ENCODE measurements around the gene DVL2.

The DVL2 gene

DNA sequence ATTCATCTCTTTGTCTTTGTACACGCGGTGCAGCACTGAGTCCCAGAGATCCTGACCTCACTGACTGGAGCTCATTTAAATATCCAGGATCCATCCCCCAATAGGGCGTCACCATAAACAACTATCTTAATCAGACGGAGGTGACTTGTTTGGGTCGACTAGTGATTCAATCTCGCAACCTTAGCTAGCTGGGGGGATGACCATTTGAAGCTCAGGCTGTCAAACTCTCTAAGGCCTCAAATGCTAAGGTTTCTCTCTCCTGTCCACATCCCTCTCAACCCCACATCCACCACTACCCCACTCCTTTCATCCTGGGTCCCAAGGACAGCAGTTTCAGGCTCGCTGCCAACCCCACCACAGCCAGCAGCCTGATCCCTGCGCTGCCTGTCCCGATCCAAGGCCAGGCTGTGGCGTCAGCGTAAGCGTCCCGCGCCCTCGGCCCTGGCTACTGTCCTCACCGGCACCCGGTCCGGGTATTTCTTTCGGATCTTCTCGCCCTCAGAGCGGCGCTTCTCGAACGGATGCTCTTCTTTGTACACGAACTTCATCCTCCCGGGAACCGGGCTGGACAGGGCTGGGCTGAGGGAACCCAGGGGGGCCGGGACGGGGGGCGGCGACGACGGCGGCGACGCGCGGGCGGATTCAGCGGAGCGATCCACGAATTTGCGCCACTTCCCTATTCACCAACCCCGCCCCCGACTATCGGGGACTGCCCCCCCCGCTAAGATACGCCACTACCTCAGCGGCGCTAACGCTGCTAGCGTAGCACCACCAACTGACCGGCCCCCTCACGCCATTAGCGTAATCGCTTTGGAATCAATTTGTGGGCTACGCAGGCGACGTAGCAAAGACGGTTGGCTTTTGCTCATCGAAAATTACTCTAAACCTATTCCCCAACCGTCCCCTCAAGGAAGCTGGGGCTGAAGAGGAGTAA lies 7.7 kb upstream of the DVL2 start, which contains the start of gene GABARAP:
GABARAP (minus strand) TSS at position 667 of the 934 bp plus-strand sequence; CDS start at position 548, 119 bp downstream.
- H2AK5ac ChIP-seq (ENCODE audit: low read length), result peak within 1 kb of the TSS; percentile 100
- peak within 1 kb of the TSS; percentile 72 for H3K18ac ChIP-seq (ENCODE audit: low read length)
- WGBS (ENCODE audit: extremely low coverage, insufficient coverage, low lambda C conversion rate), result no CpG with 5 or more reads among the region's 62 CpGs

DNA sequence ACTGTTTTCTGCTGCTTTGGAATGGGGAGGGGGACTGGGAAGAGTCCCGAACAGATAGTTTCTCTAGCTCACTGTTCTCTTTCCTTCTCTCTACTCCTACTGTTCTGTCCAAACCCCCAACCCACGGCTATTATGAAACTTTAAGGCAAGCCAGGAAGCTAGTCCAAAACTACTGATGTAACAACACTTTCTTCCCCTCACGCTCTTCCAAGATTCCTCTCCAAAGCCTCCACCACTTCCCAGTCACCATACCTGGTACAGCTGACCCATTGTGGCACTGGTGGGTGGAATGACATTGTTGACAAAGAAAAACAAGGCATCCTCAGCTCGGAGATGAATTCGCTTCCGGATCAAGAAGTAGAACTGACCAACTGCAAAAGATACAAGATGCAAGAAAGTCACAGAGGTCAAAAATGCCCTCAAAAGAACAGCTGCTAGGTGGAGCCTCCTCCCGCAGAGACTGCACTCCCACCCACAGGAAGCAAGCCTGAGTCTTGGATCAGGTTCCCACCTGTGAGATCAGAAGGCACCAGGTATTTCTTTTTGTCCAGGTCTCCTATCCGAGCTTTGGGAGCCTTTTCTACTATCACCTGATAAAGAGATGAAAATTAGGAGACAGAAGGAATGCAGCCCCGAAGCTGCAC lies 6.9 kb upstream of the DVL2 start:
- peak overlapping the region; percentile 39 for H3K4ac ChIP-seq (ENCODE audit: low read depth, low read length)
- no peak overlapping the region for H2BK120ac ChIP-seq (ENCODE audit: low read depth, low read length)
- no peak overlapping the region for H3K18ac ChIP-seq (ENCODE audit: low read length)
- no peak for DNase-seq
- H3K79me1 ChIP-seq (ENCODE audit: low read length), result peaks cover 14% of the 10 kb centered on the region
- H4K8ac ChIP-seq (ENCODE audit: low read depth, low read length), result no peak overlapping the region
- H3K56ac ChIP-seq (ENCODE audit: low read length), result peak overlapping the region; percentile 100
- peaks cover 11% of the 10 kb centered on the region for H3K36me3 ChIP-seq (ENCODE audit: control insufficient read depth, insufficient read depth, low read length)
- peak overlapping the region; percentile 100 for H3K9ac ChIP-seq (ENCODE audit: low read length)
- no peak overlapping the region for H2AK5ac ChIP-seq (ENCODE audit: low read length)
- H3K27ac ChIP-seq (ENCODE audit: low read depth, low read length), result no peak overlapping the region
- H3K79me2 ChIP-seq (ENCODE audit: control insufficient read depth, insufficient read depth, low read length), result peaks cover 41% of the 10 kb centered on the region
- peak overlapping the region; percentile 57 for H3K4me3 ChIP-seq (ENCODE audit: low read length)
- H3K4me1 ChIP-seq (ENCODE audit: control insufficient read depth, low read depth, low read length), result peaks cover 9% of the 10 kb centered on the region
- no peak overlapping the region for H4K5ac ChIP-seq (ENCODE audit: low read length)
- no peak overlapping the region for H2BK15ac ChIP-seq (replicated peaks; ENCODE audit: low read depth)
- no peak overlapping the region for H2BK5ac ChIP-seq (ENCODE audit: low read length)
- no peaks in the 10 kb centered on the region for H3K27me3 ChIP-seq (ENCODE audit: insufficient read depth, low read length, poor library complexity)
- H3K23ac ChIP-seq (ENCODE audit: low read length), result peak overlapping the region; percentile 15
- H3K4me2 ChIP-seq (ENCODE audit: low read length), result peak overlapping the region; percentile 99
- no CpG with 5 or more reads among the region's 9 CpGs for WGBS (ENCODE audit: extremely low coverage, insufficient coverage, low lambda C conversion rate)

More for the DNA sequence above, 7.7 kb upstream of the DVL2 start, which contains the start of gene GABARAP:
- Histone ChIP-seq H3K4me3 (ENCODE audit: low read length) (peak within 1 kb of the TSS; percentile 69), H3K27me3 (ENCODE audit: insufficient read depth, low read length, poor library complexity) (no peaks in the 10 kb centered on the region), H3K79me1 (ENCODE audit: low read length) (peaks cover 11% of the 10 kb centered on the region), H3K27ac (ENCODE audit: low read depth, low read length) (peak within 1 kb of the TSS; percentile 92), H3K56ac (ENCODE audit: low read length) (peak within 1 kb of the TSS; percentile 100), H3K4ac (ENCODE audit: low read depth, low read length) (peak within 1 kb of the TSS; percentile 64), H3K36me3 (ENCODE audit: control insufficient read depth, insufficient read depth, low read length) (peaks cover 7% of the 10 kb centered on the region), H4K8ac (ENCODE audit: low read depth, low read length) (peak within 1 kb of the TSS; percentile 28), H3K4me1 (ENCODE audit: control insufficient read depth, low read depth, low read length) (peaks cover 9% of the 10 kb centered on the region), H3K23ac (ENCODE audit: low read length) (peak within 1 kb of the TSS; percentile 15), H3K9ac (ENCODE audit: low read length) (peak within 1 kb of the TSS; percentile 100), H3K79me2 (ENCODE audit: control insufficient read depth, insufficient read depth, low read length) (peaks cover 34% of the 10 kb centered on the region), H2BK120ac (ENCODE audit: low read depth, low read length) (no peak within 1 kb of the TSS), H2BK5ac (ENCODE audit: low read length) (peak within 1 kb of the TSS; percentile 91), H2BK15ac (replicated peaks; ENCODE audit: low read depth) (no peak within 1 kb of the TSS), H4K5ac (ENCODE audit: low read length) (no peak within 1 kb of the TSS), H3K4me2 (ENCODE audit: low read length) (peak within 1 kb of the TSS; percentile 99)
- DNase-seq, result peak; percentile 93

DNA sequence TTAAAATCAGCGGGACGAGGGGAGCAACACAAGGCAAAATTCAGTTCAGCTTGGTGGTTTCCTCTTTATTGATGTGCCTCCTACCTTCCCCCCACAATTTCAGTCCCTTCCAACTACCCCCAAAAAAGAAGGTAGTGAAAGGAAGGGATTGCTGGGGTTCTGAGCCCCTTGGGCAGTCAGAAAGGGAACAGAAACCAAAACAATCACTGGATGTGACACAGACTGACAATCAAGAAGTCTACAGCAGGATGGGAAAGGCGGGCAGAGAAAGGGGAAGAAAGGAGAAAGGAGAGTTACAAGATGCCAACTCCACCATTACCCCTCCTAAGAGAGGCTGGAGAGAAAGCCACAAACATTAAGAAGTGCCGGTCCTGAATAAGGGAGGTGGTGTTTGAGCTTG lies 6.1 kb upstream of the DVL2 start:
- Histone ChIP-seq H4K8ac (ENCODE audit: low read depth, low read length) (no peak overlapping the region), H3K79me2 (ENCODE audit: control insufficient read depth, insufficient read depth, low read length) (peaks cover 45% of the 10 kb centered on the region), H3K4ac (ENCODE audit: low read depth, low read length) (no peak overlapping the region), H3K79me1 (ENCODE audit: low read length) (peaks cover 17% of the 10 kb centered on the region), H4K5ac (ENCODE audit: low read length) (no peak overlapping the region), H3K18ac (ENCODE audit: low read length) (no peak overlapping the region), H2BK15ac (replicated peaks; ENCODE audit: low read depth) (no peak overlapping the region), H3K27ac (ENCODE audit: low read depth, low read length) (no peak overlapping the region), H3K4me1 (ENCODE audit: control insufficient read depth, low read depth, low read length) (peaks cover 9% of the 10 kb centered on the region), H3K27me3 (ENCODE audit: insufficient read depth, low read length, poor library complexity) (no peaks in the 10 kb centered on the region), H2BK120ac (ENCODE audit: low read depth, low read length) (no peak overlapping the region), H2BK5ac (ENCODE audit: low read length) (no peak overlapping the region), H3K4me2 (ENCODE audit: low read length) (no peak overlapping the region), H2AK5ac (ENCODE audit: low read length) (no peak overlapping the region), H3K36me3 (ENCODE audit: control insufficient read depth, insufficient read depth, low read length) (peaks cover 16% of the 10 kb centered on the region), H3K9ac (ENCODE audit: low read length) (peak overlapping the region; percentile 100), H3K56ac (ENCODE audit: low read length) (peak overlapping the region; percentile 100), H3K4me3 (ENCODE audit: low read length) (no peak overlapping the region), H3K23ac (ENCODE audit: low read length) (no peak overlapping the region)
- DNase-seq, result no peak
- WGBS (ENCODE audit: extremely low coverage, insufficient coverage, low lambda C conversion rate), result no CpG with 5 or more reads among the region's 4 CpGs

DNA sequence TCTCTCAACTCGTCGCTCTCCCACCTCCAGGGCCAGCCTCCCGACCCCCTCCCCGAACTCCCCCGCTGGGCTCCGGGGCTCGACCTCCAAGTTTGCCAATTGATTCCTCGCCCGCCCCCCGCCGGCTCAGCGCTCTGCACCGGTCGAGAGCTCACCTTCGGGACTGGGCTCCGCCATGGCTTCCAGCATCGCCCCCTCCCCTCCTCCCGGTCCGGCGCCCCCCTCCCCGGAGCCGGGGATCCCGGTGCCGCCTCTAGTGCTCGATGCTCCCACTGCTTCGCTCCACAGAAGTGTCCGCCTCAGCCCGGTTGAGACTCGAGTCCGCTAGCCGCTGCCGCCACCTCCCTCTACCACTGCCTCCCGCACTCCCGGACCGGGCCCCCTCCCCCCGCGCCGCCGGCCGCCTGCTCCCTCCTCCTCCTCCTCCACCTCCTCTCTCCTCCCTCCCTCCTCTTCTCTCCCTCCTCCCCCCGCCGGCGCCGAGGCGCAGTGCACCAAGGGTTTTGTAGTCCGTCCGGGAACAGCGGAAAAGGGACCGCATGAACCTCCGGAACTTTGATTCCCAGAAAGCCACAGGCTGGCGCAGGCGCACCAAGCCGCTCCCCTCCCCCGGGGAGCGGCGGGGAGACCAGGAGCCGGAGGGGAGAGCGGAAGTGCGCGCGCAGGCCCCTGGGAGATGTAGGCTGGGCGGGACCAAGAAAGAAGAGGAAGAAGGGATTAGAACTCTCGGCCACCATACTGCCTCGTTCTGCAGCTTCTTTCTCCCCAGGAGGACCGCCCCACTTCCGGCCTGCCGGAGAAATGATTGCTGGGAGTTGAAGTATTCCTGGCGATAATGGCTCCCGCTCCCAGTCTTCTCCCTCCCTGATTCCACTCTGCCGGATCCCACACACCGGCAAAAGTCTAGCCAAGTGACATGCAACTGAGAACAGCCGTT lies 5.0 kb upstream of the DVL2 start, which contains the start of gene PHF23:
PHF23 (minus strand) TSS at position 367 of the 937 bp plus-strand sequence; CDS start at position 189, 178 bp downstream.
- peak within 1 kb of the TSS; percentile 81 for H2AK5ac ChIP-seq (ENCODE audit: low read length)
- peaks cover 17% of the 10 kb centered on the region for H3K79me1 ChIP-seq (ENCODE audit: low read length)
- H3K18ac ChIP-seq (ENCODE audit: low read length), result peak within 1 kb of the TSS; percentile 97
- no peaks in the 10 kb centered on the region for H3K27me3 ChIP-seq (ENCODE audit: insufficient read depth, low read length, poor library complexity)
- no peak within 1 kb of the TSS for H4K5ac ChIP-seq (ENCODE audit: low read length)
- H3K36me3 ChIP-seq (ENCODE audit: control insufficient read depth, insufficient read depth, low read length), result peaks cover 19% of the 10 kb centered on the region
- no CpG with 5 or more reads among the region's 72 CpGs for WGBS (ENCODE audit: extremely low coverage, insufficient coverage, low lambda C conversion rate)
- H3K27ac ChIP-seq (ENCODE audit: low read depth, low read length), result peak within 1 kb of the TSS; percentile 94
- peak within 1 kb of the TSS; percentile 68 for H3K4me2 ChIP-seq (ENCODE audit: low read length)
- H3K4me3 ChIP-seq (ENCODE audit: low read length), result peak within 1 kb of the TSS; percentile 99
- H4K8ac ChIP-seq (ENCODE audit: low read depth, low read length), result peak within 1 kb of the TSS; percentile 92
- peak within 1 kb of the TSS; percentile 99 for H3K9ac ChIP-seq (ENCODE audit: low read length)
- peak within 1 kb of the TSS; percentile 73 for H2BK120ac ChIP-seq (ENCODE audit: low read depth, low read length)
- no peak within 1 kb of the TSS for H2BK15ac ChIP-seq (replicated peaks; ENCODE audit: low read depth)
- peaks cover 45% of the 10 kb centered on the region for H3K79me2 ChIP-seq (ENCODE audit: control insufficient read depth, insufficient read depth, low read length)
- peak within 1 kb of the TSS; percentile 84 for H2BK5ac ChIP-seq (ENCODE audit: low read length)
- DNase-seq, result peak; percentile 100
- peak within 1 kb of the TSS; percentile 100 for H3K56ac ChIP-seq (ENCODE audit: low read length)
- peak within 1 kb of the TSS; percentile 57 for H3K23ac ChIP-seq (ENCODE audit: low read length)
- H3K4ac ChIP-seq (ENCODE audit: low read depth, low read length), result peak within 1 kb of the TSS; percentile 99
- peaks cover 9% of the 10 kb centered on the region for H3K4me1 ChIP-seq (ENCODE audit: control insufficient read depth, low read depth, low read length)

All from mesendoderm (in vitro differentiated cells).